Sigmoid colon (tissue), 4 donors: ENCODE results near the gene SGCD.

Experiments
- EP300 ChIP-seq, 4 donors: sonication (generic); formaldehyde crosslinking; IDR thresholded peaks; one replicate each; pipeline ENCODE4 v1.6.1; 2017; ENCODE audit warnings: antibody characterized with exemption in 4 of 4
- POLR2AphosphoS5 ChIP-seq, 4 donors: sonication (generic); formaldehyde crosslinking; IDR thresholded peaks; one replicate each; pipeline ENCODE4 v1.6.1; 2017; ENCODE audit warnings: antibody characterized with exemption in 4 of 4
- TF ChIP-seq, protein P1 (sequence below), 4 experiments: fragments of 450-650 bp in 3 of 4; fragments of 200-600 bp in 1 of 4; IDR thresholded peaks; one replicate each; pipeline ENCODE4 v1.5.1; 2016 to 2019; ENCODE audit warnings: antibody characterized with exemption in 4 of 4, mild to moderate bottlenecking in 3 of 4, moderate library complexity in 2 of 4

DNA sequence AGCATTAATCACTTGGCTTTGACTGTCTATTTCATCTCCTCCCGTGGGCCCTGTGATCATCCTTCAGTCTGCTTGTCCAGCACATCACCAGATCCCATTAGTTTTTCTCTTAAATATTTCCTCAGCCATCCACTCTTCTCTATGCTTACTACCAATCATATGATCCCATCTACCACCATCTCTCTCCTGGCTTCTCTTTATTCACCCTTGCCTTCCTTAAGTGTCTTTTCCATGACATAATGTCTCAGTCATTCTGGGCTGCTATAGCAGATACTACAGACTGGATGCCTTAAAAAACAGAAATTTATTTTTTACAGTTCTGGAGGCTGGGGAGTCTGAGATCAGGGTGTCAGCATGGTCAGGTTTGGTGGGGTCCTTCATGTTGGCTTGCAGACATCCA, 314.7 kb downstream of the SGCD start:
- TF ChIP-seq, protein P1, sequence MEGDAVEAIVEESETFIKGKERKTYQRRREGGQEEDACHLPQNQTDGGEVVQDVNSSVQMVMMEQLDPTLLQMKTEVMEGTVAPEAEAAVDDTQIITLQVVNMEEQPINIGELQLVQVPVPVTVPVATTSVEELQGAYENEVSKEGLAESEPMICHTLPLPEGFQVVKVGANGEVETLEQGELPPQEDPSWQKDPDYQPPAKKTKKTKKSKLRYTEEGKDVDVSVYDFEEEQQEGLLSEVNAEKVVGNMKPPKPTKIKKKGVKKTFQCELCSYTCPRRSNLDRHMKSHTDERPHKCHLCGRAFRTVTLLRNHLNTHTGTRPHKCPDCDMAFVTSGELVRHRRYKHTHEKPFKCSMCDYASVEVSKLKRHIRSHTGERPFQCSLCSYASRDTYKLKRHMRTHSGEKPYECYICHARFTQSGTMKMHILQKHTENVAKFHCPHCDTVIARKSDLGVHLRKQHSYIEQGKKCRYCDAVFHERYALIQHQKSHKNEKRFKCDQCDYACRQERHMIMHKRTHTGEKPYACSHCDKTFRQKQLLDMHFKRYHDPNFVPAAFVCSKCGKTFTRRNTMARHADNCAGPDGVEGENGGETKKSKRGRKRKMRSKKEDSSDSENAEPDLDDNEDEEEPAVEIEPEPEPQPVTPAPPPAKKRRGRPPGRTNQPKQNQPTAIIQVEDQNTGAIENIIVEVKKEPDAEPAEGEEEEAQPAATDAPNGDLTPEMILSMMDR (IDR thresholded peaks at IDR 0.05): no peak
- TF ChIP-seq EP300 (IDR thresholded peaks at IDR 0.05) (no peak), POLR2AphosphoS5 (IDR thresholded peaks at IDR 0.05) (no peak)
